HG03520 (cell line): ENCODE measurements around the gene TICRR.
"Not testable (repeated sequence)": the region's sequence is repeated elsewhere in the genome, so short reads cannot be mapped to it uniquely, and the experiment has no call there.

Experiments
- ATAC-seq: cut with Tn5 transposase; IDR thresholded peaks from one replicate; pipeline ENCODE4 v1.9.1; 2021; ENCODE audit warnings: mild to moderate bottlenecking, moderate library complexity; ENCODE audit not compliant: unreplicated experiment

TICRR gene

GRCh38 chr15:89559769-89560264 is 15.5 kb upstream of the TICRR start:
- no peak for ATAC-seq

DNA sequence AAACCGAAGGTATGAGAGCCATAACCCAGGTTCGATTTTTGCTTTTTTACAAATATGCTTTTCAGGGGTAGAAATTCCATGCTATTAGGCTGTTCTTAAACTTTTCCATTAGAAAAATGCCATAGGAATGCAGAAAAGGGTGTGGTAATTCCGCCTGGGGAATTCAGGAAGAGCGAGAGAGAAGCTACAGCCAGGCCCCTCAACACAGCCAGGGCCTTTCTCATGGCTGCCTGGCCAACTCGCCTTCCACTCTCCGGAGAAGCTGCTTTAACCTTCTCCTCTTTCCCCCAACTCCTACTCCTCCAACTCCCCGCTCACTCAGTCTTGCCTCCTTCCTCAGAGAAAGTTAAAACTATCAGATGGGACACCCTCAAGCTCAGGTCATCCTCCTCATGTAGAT is 9.1 kb upstream of the TICRR start:
- ATAC-seq = no peak

GRCh38 chr15:89566621-89567294 is 8.5 kb upstream of the TICRR start:
- no peak for ATAC-seq

GRCh38 chr15:89569090-89569745 is 6.1 kb upstream of the TICRR start:
- ATAC-seq = no peak

- ATAC-seq = peak; percentile 10
Observed at GRCh38 chr15:89575656-89576416, 567 bp downstream of the TICRR start.

GRCh38 chr15:89576417-89576773 is 1.1 kb downstream of the TICRR start:
- ATAC-seq = no peak

DNA sequence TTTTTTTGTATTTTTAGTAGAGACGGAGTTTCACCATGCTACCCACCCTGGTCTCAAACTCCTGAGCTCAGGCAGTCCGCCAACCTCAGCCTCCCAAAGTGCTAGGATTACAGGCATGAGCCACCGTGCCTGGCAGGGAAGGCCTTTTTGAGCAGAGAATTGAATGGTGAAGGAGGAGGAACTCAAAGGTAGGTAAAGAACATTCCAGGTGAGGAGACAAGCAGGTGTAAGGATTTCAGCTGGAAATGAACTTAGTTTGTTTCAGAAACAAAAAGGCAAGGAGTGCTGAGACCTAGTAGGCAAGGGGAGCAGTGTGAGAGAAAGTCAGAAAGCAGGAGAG is 2.5 kb downstream of the TICRR start:
- ATAC-seq = no peak

GRCh38 chr15:89578146-89578545 is 2.9 kb downstream of the TICRR start:
- ATAC-seq = no peak

GRCh38 chr15:89580747-89581146 is 5.5 kb downstream of the TICRR start:
- ATAC-seq = not testable (repeated sequence)

DNA sequence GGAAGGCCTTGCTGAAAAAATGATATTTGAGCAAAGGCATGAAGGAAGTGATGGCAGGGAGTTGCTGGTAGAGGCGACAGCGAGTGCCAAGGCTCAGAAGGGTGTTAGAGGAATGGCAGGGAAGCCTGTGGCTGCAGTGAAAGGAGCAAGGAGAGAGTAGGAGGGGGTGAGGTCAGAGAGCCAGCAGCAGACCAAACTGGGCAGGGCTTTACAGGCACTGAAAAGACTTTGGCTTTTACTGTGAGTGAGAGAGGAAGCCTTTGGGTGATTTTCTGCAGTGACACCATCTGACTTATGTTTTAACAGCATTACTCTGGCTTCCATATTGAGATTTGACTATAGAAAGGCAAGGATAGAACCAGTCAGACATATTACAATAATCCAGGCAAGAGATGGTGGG is 11.4 kb downstream of the TICRR start:
- ATAC-seq = no peak

GRCh38 chr15:89587955-89588354 is 12.7 kb downstream of the TICRR start:
- no peak for ATAC-seq

DNA sequence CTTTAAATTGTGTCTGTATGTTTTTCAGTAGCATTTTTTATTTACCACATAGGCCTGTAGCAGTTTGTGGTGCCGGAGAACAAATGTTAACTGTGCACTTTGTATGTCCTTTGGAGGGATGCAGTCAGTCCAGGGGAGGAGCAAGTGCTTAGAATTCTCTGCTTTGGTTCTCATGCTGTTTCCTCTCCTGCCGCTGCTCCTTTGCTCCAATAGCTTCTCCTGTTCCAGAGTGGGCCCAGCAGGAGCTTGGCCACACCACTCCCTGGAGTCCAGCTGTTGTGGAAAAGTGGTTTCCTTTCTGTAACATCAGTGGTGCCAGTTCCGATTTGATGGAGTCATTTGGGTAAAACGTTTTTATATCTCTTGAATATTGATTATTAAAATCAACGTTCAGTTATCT is 16.6 kb downstream of the TICRR start:
- ATAC-seq = no peak

- no peak for ATAC-seq
Observed at GRCh38 chr15:89593018-89593417, 17.7 kb downstream of the TICRR start.

- no peak for ATAC-seq
Observed at GRCh38 chr15:89599021-89599420, 23.8 kb downstream of the TICRR start.

DNA sequence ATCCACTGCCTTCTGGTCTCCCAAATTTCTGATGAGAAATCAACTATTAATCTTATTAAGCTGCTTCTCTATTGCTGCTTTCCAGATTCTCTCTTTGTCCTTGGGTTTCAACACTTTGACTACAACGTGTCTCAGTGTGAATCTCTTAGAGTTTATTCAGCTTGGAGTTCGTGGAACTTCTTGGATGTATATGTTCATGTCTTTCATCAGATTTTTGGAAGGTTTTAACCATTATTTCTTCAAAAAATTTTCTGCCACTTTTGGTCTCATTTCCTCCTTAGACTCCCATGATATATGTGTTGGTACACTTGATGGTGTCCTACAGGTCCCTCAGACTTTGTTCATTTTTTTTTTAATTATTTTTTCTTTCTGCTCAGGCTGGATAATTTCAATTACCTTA is 36.0 kb downstream of the TICRR start:
- no peak for ATAC-seq

- no peak for ATAC-seq
Observed at GRCh38 chr15:89613031-89613430, 37.8 kb downstream of the TICRR start.

DNA sequence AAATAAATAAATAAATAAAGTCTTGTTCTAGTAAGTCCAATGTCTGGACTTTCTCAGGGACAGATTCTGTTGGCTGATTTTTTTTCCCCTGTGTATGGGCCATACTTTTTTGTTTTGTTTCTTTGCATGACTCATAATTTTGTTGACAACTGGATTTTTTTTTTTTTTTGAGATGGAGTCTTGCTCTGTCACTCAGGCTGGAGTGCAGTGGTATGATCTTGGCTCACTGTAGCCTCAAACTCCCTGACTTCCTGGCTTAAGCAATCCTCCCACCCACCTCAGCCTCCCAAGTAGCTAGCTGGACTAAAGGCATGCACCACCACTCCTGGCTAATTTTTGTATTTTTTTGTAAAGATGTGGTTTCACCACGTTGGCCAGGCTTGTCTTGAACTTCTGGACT is 38.9 kb downstream of the TICRR start:
- ATAC-seq = no peak

DNA sequence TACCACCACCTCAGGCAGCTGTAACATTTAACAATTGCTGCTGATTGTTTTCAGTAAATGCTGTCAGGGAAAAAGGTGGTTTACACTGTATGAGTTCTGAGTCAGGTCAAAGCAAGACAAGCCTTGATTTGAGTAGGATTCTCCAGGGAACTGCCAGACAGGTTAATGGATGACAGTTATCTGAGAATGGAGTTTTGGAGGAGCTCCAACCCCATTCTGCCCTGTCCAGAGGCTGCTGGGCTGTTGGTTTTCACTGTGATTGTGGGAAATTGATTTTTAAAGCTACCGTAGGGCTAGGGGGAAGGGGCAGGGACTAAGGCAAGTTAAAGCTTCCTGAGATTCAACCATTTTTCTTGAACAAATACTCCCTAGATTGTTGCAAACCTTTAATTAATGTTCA is 39.9 kb downstream of the TICRR start:
- no peak for ATAC-seq

DNA sequence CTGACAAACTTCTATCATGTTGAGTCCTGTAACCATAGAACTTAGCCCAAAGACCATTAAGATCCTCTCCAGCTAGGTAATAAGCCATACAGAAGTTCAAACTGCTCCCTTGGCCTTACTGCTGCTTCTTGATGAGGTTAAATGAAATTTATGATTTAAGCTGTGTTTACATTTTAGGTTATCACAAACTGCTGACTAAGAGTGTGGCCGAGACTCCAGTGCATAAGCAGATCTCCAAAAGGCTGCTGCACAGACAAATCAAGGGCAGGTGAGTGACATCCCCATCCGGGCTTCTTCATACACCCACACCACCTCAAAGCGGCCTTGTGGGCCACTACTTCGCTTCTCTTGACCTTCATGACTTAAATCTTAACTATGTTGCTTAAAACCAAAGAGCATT is 41.0 kb downstream of the TICRR start:
- ATAC-seq = no peak

DNA sequence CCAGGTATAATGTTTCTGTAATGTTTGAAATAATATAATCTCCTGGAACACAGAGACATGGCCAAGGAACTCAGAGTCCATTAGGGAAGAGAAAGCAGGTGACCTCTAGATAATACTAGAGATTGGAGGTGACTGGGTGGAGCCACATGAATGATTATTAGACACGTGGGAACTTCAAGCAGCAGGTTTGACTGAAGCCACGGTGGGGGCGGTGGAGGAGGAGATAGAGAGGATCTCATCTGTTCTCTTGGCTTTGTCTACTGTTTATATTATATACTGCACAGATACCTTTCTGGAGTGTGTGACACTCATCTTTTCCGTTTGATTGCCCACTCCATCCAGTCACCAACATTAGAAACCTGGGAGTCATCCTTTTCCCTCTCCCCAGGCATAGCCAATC is 46.3 kb downstream of the TICRR start:
- no peak for ATAC-seq

DNA sequence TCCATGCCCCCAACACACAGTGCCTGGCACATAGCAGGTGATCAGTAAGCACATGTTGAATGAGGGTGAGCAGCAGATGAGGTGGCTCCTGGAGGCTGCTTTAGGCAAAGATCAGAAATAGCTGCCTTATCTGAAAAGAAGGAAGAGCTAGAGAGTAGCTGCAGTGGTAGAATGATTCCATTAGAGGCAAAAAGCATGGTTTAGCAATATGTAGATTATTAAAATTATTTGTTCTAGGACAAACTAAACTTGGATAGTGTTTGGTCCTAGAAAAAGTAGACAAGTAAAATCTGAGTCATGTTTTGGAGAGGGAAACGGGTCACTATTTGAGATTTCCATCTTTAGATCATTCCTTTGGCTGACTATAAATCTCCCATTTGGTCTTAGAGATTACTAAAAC is 47.9 kb downstream of the TICRR start:
- no peak for ATAC-seq

- no peak for ATAC-seq
Observed at GRCh38 chr15:89625716-89626115, 50.4 kb downstream of the TICRR start.
